Ectodermal cell (in vitro differentiated cells): ENCODE results near the gene PRSS56.
A peak's percentile ranks its signal among the peaks of the same experiment; 100 is the strongest.

Experiments
- H3K27ac ChIP-seq: 2 replicates; pipeline ENCODE4 v1.7.0; 2013; ENCODE audit warnings: mild to moderate bottlenecking, low read depth, low read length; ENCODE audit not compliant: insufficient read depth, poor library complexity, severe bottlenecking
- H3K27me3 ChIP-seq: 2 replicates; pipeline ENCODE4 v1.7.0; 2013; ENCODE audit warnings: mild to moderate bottlenecking, low read length; ENCODE audit not compliant: insufficient read depth, control insufficient read depth, poor library complexity, severe bottlenecking
- H3K36me3 ChIP-seq: one replicate; pipeline ENCODE4 v1.7.0; 2013; ENCODE audit warnings: low read length; ENCODE audit not compliant: control insufficient read depth, insufficient read depth
- H3K4me1 ChIP-seq: one replicate; pipeline ENCODE4 v1.7.0; 2013; ENCODE audit warnings: low read length; ENCODE audit not compliant: control insufficient read depth, insufficient read depth
- H3K4me3 ChIP-seq: 2 replicates; pipeline ENCODE4 v1.7.0; 2013; ENCODE audit warnings: low read depth, low read length, control low read depth; ENCODE audit not compliant: insufficient read depth
- H3K9me3 ChIP-seq: 2 replicates; pipeline ENCODE4 v1.7.0; 2013; ENCODE audit warnings: mild to moderate bottlenecking, low read length, moderate library complexity; ENCODE audit not compliant: control insufficient read depth
- WGBS, 2 experiments: methylation state at CpG; one replicate each; pipeline ENCODE4 v1.1.7; 2013; ENCODE audit warnings: missing lambda C conversion rate in 2 of 2; 5-methylcytosine and 5-hydroxymethylcytosine counted together

Gene PRSS56

GRCh38 chr2:232481322-232482140 lies 38.7 kb upstream of the PRSS56 start:
- peaks cover 33% of the 10 kb centered on the region for H3K27me3 ChIP-seq

GRCh38 chr2:232482301-232483238 lies 37.6 kb upstream of the PRSS56 start:
- H3K4me3 ChIP-seq = no peak overlapping the region
- no peaks in the 10 kb centered on the region for H3K36me3 ChIP-seq
- no peak overlapping the region for H3K27ac ChIP-seq
- H3K27me3 ChIP-seq = peaks cover 43% of the 10 kb centered on the region
- peaks cover 16% of the 10 kb centered on the region for H3K4me1 ChIP-seq
- H3K9me3 ChIP-seq = no peaks in the 10 kb centered on the region
- WGBS, 2 experiments = 93 to 95% methylated on average over 31 of the region's 31 CpGs

More at GRCh38 chr2:232481322-232482140, 38.7 kb upstream of the PRSS56 start:
- no peaks in the 10 kb centered on the region for H3K36me3 ChIP-seq
- 90 to 91% methylated on average over 29 of the region's 29 CpGs for WGBS, 2 experiments
- H3K4me3 ChIP-seq = no peak overlapping the region
- H3K4me1 ChIP-seq = peaks cover 12% of the 10 kb centered on the region
- no peak overlapping the region for H3K27ac ChIP-seq
- H3K9me3 ChIP-seq = no peaks in the 10 kb centered on the region

DNA sequence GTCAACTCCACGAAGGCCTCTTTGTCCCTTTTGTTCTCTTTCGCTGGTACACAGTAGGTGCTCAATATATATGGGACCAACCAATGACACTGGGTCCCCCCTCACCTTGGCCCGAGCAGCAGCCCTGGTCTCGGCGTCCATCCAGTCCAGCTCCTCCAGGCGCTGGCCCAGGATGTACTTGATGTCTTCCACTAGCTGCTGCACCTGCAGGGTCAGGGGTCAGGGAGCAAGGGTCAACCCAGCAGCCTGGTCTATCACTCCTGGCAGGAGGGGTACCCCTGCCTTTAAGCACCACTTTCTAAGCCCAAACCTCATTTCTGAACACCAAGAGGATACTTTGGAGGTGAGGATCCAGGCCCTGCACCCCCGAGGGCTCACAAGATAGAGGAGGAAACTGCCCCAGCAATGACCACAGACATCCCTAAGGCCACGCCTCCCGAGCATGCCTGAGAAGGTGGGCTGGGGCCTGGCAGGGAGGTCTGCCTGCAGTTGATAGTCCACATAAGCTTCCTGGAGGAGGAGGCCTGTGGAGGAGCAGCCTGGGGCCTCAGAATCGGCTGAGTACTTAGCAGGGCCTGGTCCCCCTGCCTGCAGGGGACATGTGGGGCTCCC lies 36.8 kb upstream of the PRSS56 start:
- Histone ChIP-seq H3K9me3 (no peaks in the 10 kb centered on the region), H3K27ac (no peak overlapping the region), H3K4me3 (no peak overlapping the region), H3K4me1 (peaks cover 21% of the 10 kb centered on the region), H3K27me3 (peaks cover 52% of the 10 kb centered on the region), H3K36me3 (no peaks in the 10 kb centered on the region)
- 93 to 94% methylated on average over 10 of the region's 10 CpGs for WGBS, 2 experiments

GRCh38 chr2:232483923-232484627 lies 36.1 kb upstream of the PRSS56 start:
- 93 to 95% methylated on average over 19 of the region's 19 CpGs for WGBS, 2 experiments
- Histone ChIP-seq H3K27me3 (peaks cover 59% of the 10 kb centered on the region), H3K27ac (no peak overlapping the region), H3K4me3 (no peak overlapping the region), H3K36me3 (no peaks in the 10 kb centered on the region), H3K9me3 (no peaks in the 10 kb centered on the region), H3K4me1 (peaks cover 21% of the 10 kb centered on the region)

DNA sequence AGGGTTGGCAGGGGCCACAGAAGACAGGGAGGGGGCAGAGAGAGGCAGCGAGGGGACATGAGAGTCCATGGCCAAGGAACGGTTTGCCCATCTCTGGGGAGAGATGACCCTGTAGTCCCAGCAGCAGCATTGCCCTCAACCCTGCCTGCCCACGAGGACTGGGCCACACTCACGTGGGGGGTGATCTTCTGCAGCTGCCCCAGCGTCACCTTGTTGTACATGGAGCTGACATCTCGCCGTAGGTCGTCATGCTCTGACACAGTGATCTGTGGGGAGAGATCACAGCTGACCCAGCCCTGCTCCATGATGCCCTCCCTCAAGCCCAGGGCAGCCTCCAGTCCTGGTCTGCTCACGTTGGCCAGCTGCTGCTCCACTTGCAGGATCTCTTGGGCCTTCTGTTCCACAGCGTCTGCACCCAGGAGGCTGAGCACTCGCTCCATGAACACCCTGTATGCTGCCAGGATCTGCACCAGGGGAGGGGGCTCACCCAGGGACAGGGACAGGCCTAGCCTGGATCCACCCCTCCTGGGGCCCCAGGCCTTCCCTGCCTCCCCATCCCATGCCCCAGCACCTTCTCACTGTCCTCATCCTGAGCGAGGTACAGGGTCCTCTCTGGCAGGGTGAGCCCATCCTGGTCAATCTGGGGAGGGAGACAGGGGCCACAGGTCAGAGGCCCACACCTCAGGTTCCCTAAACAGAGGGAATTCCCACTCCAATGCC lies 35.4 kb upstream of the PRSS56 start:
- Histone ChIP-seq H3K27ac (no peak overlapping the region), H3K36me3 (no peaks in the 10 kb centered on the region), H3K9me3 (no peaks in the 10 kb centered on the region), H3K4me3 (no peak overlapping the region), H3K27me3 (peaks cover 66% of the 10 kb centered on the region), H3K4me1 (peaks cover 21% of the 10 kb centered on the region)
- 89% methylated on average over 12 of the region's 12 CpGs for WGBS, 2 experiments

GRCh38 chr2:232485348-232485756 lies 34.8 kb upstream of the PRSS56 start:
- Histone ChIP-seq H3K4me3 (no peak overlapping the region), H3K27ac (no peak overlapping the region), H3K27me3 (peaks cover 71% of the 10 kb centered on the region), H3K36me3 (no peaks in the 10 kb centered on the region), H3K9me3 (no peaks in the 10 kb centered on the region), H3K4me1 (peaks cover 21% of the 10 kb centered on the region)
- 13% methylated on average over 22 of the region's 22 CpGs for WGBS, 2 experiments

- Histone ChIP-seq H3K27ac (no peak overlapping the region), H3K27me3 (peaks cover 75% of the 10 kb centered on the region), H3K36me3 (no peaks in the 10 kb centered on the region), H3K9me3 (no peaks in the 10 kb centered on the region), H3K4me1 (peaks cover 21% of the 10 kb centered on the region), H3K4me3 (no peak overlapping the region)
- 3 to 4% methylated on average over 111 of the region's 111 CpGs for WGBS, 2 experiments
Observed at GRCh38 chr2:232485757-232486557, 34.2 kb upstream of the PRSS56 start.

- Histone ChIP-seq H3K4me3 (peak overlapping the region; percentile 34), H3K4me1 (peaks cover 21% of the 10 kb centered on the region), H3K27ac (no peak overlapping the region), H3K36me3 (no peaks in the 10 kb centered on the region), H3K27me3 (peaks cover 75% of the 10 kb centered on the region), H3K9me3 (no peaks in the 10 kb centered on the region)
- 6 to 7% methylated on average over 74 of the region's 74 CpGs for WGBS, 2 experiments
Observed at GRCh38 chr2:232486558-232487384, 33.4 kb upstream of the PRSS56 start.
